ENCODE measurements around the gene HSPA14.
"Not testable (repeated sequence)": the region's sequence is repeated elsewhere in the genome, so short reads cannot be mapped to it uniquely, and the experiment has no call there.

The HSPA14 gene

GRCh38 chr10:14884082-14884481 lies 46.0 kb downstream of the HSPA14 start:
- no peak for DNase-seq

- DNase-seq, result no peak
Observed at GRCh38 chr10:14889318-14889717, 51.2 kb downstream of the HSPA14 start.

GRCh38 chr10:14891151-14891550 lies 53.0 kb downstream of the HSPA14 start:
- DNase-seq, result no peak

- DNase-seq, result no peak
Observed at GRCh38 chr10:14904316-14904732, 66.2 kb downstream of the HSPA14 start.

- DNase-seq, result no peak
Observed at GRCh38 chr10:14904864-14905263, 66.8 kb downstream of the HSPA14 start.

- DNase-seq, result no peak
Observed at GRCh38 chr10:14905890-14906289, 67.8 kb downstream of the HSPA14 start.

- no peak for DNase-seq
Observed at GRCh38 chr10:14906765-14907164, 68.7 kb downstream of the HSPA14 start.

- not testable (repeated sequence) for DNase-seq
Observed at GRCh38 chr10:14907591-14907990, 69.5 kb downstream of the HSPA14 start.

GRCh38 chr10:14909101-14909500 lies 71.0 kb downstream of the HSPA14 start:
- no peak for DNase-seq

- DNase-seq, result no peak
Observed at GRCh38 chr10:14910953-14911352, 72.8 kb downstream of the HSPA14 start.

- no peak for DNase-seq
Observed at GRCh38 chr10:14911801-14912200, 73.7 kb downstream of the HSPA14 start.

GRCh38 chr10:14916600-14916999 lies 78.5 kb downstream of the HSPA14 start:
- no peak for DNase-seq

GRCh38 chr10:14917827-14918226 lies 79.7 kb downstream of the HSPA14 start:
- DNase-seq, result no peak

- no peak for DNase-seq
Observed at GRCh38 chr10:14918964-14919363, 80.9 kb downstream of the HSPA14 start.

Measured in activated effector memory CD4-positive, alpha-beta T cell treated with Interleukin-2 at 50 U/mL for 16 hours (primary cell).